HepG2 (cell line): Measurements from ENCODE around the gene PHKG2. TPM values are rescaled to one million over a fixed set of nuclear protein-coding genes. Genes with fewer than 3 reads are reported as not detected.

Experiments
- ATAC-seq: fragments of 200-7000 bp; cut with Tn5 transposase; 3 replicates; pipeline ENCODE4 v1.9.1; 2020; ENCODE audit warnings: mild to moderate bottlenecking, moderate library complexity
- BruUV-seq: library from RNA; stranded (reverse); fragments of 400-500 nt; replicated peaks from 2 replicates; lab custom pipeline; 2021; lab: Mats Ljungman, UMichigan
- CTCF ChIA-PET: fragments of 300-600 bp; formaldehyde crosslinking; extraction: SDS; loops from one replicate; lab custom pipeline; 2021; ENCODE audit warnings: low total read pairs, inconsistent platforms, low intra/inter-chr PET ratio; lab: Yijun Ruan, JAX
- POLR2A ChIA-PET: fragments of 350-600 bp; sonication (Branson Sonifier 250); formaldehyde crosslinking; loops from one replicate; lab custom pipeline; 2020; ENCODE audit warnings: antibody characterized with exemption, inconsistent platforms; lab: Yijun Ruan, JAX
- DNase-seq: peaks from one replicate; pipeline ENCODE4 v3.0.0-alpha.2; 2015; ENCODE audit warnings: low spot score
- FAIRE-seq: peaks from 3 replicates; lab custom pipeline; 2011; peaks lifted over from hg19 to GRCh38; lab: Jason Lieb, UNC
- H2AFZ ChIP-seq: one replicate; pipeline ENCODE4 v1.6.1; 2011; ENCODE audit warnings: low read length, inconsistent platforms
- H3K27ac ChIP-seq: fragments of 300-600 bp; 3 replicates; pipeline ENCODE4 v1.8.0; 2011; ENCODE audit warnings: mixed run types, mild to moderate bottlenecking, mixed read lengths, low read length, inconsistent platforms; ENCODE audit not compliant: insufficient read depth; ENCODE audit errors: extremely low read length
- H3K27me3 ChIP-seq, 2 experiments: fragments of 200-600 bp in 1 of 2; 2 replicates in 1 of 2; 3 replicates in 1 of 2; pipeline versions ENCODE4 v1.6.0 to v1.8.0; 2011; ENCODE audit warnings: low read length in 2 of 2, mild to moderate bottlenecking in 2 of 2, moderate library complexity in 2 of 2, inconsistent platforms in 1 of 2; ENCODE audit not compliant: insufficient read depth in 2 of 2, control insufficient read depth in 1 of 2
- H3K36me3 ChIP-seq, 2 experiments: fragments of 200-600 bp in 1 of 2; replicated peaks in 1 of 2; 2 replicates in 1 of 2; 3 replicates in 1 of 2; pipeline versions ENCODE4 v1.5.1 to v1.8.0; 2011; ENCODE audit warnings: low read length in 2 of 2, inconsistent platforms in 1 of 2; ENCODE audit not compliant: insufficient read depth in 2 of 2, control insufficient read depth in 1 of 2
- H3K4me1 ChIP-seq: 2 replicates; pipeline ENCODE4 v1.5.1; 2012; ENCODE audit warnings: low read length, inconsistent platforms; ENCODE audit not compliant: insufficient read depth
- H3K4me2 ChIP-seq: 2 replicates; pipeline ENCODE4 v1.6.0; 2011; ENCODE audit warnings: low read depth, low read length, inconsistent platforms
- H3K4me3 ChIP-seq, 3 experiments: fragments of 200-600 bp in 1 of 3; sonication (generic), shearing (Covaris generic) in 1 of 3; replicated peaks in 1 of 3; 2 replicates each; pipeline ENCODE4 v1.5.1; 2011 to 2016; ENCODE audit warnings: low read length in 3 of 3, inconsistent platforms in 2 of 3, low read depth in 2 of 3, mild to moderate bottlenecking in 2 of 3, control low read depth in 1 of 3, mixed read lengths in 1 of 3; ENCODE audit not compliant: insufficient read depth in 1 of 3
- H3K79me2 ChIP-seq: one replicate; pipeline ENCODE4 v1.6.1; 2011; ENCODE audit warnings: low read length, inconsistent platforms; ENCODE audit not compliant: insufficient read depth
- H3K9ac ChIP-seq: 2 replicates; pipeline ENCODE4 v1.6.0; 2011; ENCODE audit warnings: mild to moderate bottlenecking, low read depth, low read length, inconsistent platforms; ENCODE audit not compliant: insufficient read depth
- H3K9me3 ChIP-seq: 2 replicates; pipeline ENCODE4 v1.5.1; 2012; ENCODE audit warnings: mild to moderate bottlenecking, low read length
- H4K20me1 ChIP-seq: 2 replicates; pipeline ENCODE4 v1.6.0; 2011; ENCODE audit warnings: inconsistent platforms, mild to moderate bottlenecking, low read length, moderate library complexity; ENCODE audit not compliant: insufficient read depth
- AGO2 ChIP-seq: fragments of 200-400 bp; formaldehyde crosslinking; optimal IDR thresholded peaks from 2 replicates; pipeline ENCODE3; 2017; ENCODE audit warnings: mild to moderate bottlenecking, low read depth, low read length, moderate library complexity
- FOXP1 ChIP-seq, 2 experiments: fragments of 450-650 bp in 1 of 2; IDR thresholded peaks; 2 replicates each; pipeline ENCODE4 v1.6.1; 2017 to 2018; ENCODE audit warnings: antibody characterized with exemption in 1 of 2
- GZF1 ChIP-seq: sonication (generic); formaldehyde crosslinking; IDR thresholded peaks from 2 replicates; pipeline ENCODE4 v1.5.1; 2020; ENCODE audit warnings: mild to moderate bottlenecking, missing genetic modification reagents
- MIXL1 ChIP-seq: IDR thresholded peaks from 2 replicates; pipeline ENCODE4 v1.6.1; 2016
- NFE2L2 ChIP-seq: fragments of 150-350 bp; IDR thresholded peaks from 2 replicates; pipeline ENCODE4 v1.6.1; 2014; ENCODE audit warnings: low read length
- PAX8 ChIP-seq: sonication (generic); formaldehyde crosslinking; IDR thresholded peaks from 2 replicates; pipeline ENCODE4 v1.8.0; 2022; ENCODE audit warnings: mild to moderate bottlenecking, missing genetic modification reagents, borderline replicate concordance
- POLR2A ChIP-seq, 2 experiments: IDR thresholded peaks; 2 replicates each; pipeline ENCODE4 v1.6.1; 2011; ENCODE audit warnings: low read depth in 2 of 2, low read length in 2 of 2, mild to moderate bottlenecking in 1 of 2, moderate library complexity in 1 of 2; ENCODE audit not compliant: insufficient read depth in 1 of 2
- SP140L ChIP-seq: sonication (generic); formaldehyde crosslinking; IDR thresholded peaks from 2 replicates; pipeline ENCODE4 v1.4.0; 2020; ENCODE audit warnings: missing genetic modification reagents, borderline replicate concordance
- ZBTB7A ChIP-seq: sonication (generic); formaldehyde crosslinking; IDR thresholded peaks from 2 replicates; pipeline ENCODE4 v1.8.0; 2022; ENCODE audit warnings: mild to moderate bottlenecking, missing genetic modification reagents
- ZC3H13 ChIP-seq: sonication (generic); formaldehyde crosslinking; IDR thresholded peaks from 2 replicates; pipeline ENCODE4 v1.8.1; 2023; ENCODE audit warnings: mild to moderate bottlenecking, missing genetic modification reagents, moderate library complexity
- ZNF510 ChIP-seq: sonication (generic); formaldehyde crosslinking; IDR thresholded peaks from 2 replicates; pipeline ENCODE4 v1.4.0; 2020; ENCODE audit warnings: low read depth, mild to moderate bottlenecking, missing genetic modification reagents
- ZNF614 ChIP-seq: IDR thresholded peaks from 2 replicates; pipeline ENCODE4 v1.6.1; 2018; ENCODE audit warnings: missing biosample characterization, missing genetic modification reagents, inconsistent platforms, borderline replicate concordance
- ZNF768 ChIP-seq: sonication (generic); formaldehyde crosslinking; IDR thresholded peaks from 2 replicates; pipeline ENCODE4 v1.4.0; 2020; ENCODE audit warnings: missing genetic modification reagents
- WGBS: methylation state at CpG from one replicate; pipeline ENCODE4 v1.1.6; 2017; ENCODE audit warnings: low lambda C conversion rate; 5-methylcytosine and 5-hydroxymethylcytosine counted together
- in situ Hi-C: cut with HindIII; loops from 2 replicates; pipeline ENCODE4 v1.10.0; 2017; ENCODE audit warnings: low pct_unique_long_range_greater_than_20kb; ENCODE audit not compliant: extremely low pct_ligation_motif_present
- intact Hi-C: fragments of 100-400 bp; cut with micrococcal nuclease; formaldehyde crosslinking; loops from one replicate; pipeline ENCODE4 v1.10.0; 2022; ENCODE audit not compliant: unreplicated experiment
- polyA plus RNA-seq, 8 experiments: library from polyadenylated mRNA; depleted of rRNA in 3 of 8; stranded (reverse) in 7 of 8; unstranded in 1 of 8; fragments of >200 nt; fragmentation: Illumina TruSeq in 4 of 8; extraction: Trizol in 4 of 8; gene quantifications; 2 replicates each; pipeline versions ENCODE4 v1.2.1 to v1.2.3, GENCODE V29; 2011 to 2016; ENCODE audit warnings: low read depth in 4 of 8, missing spikeins in 1 of 8, mixed read lengths in 1 of 8; ENCODE audit not compliant: insufficient read depth in 1 of 8
- total RNA-seq, 5 experiments: library from RNA; depleted of rRNA; stranded (reverse); fragments of >200 nt; fragmentation: Illumina TruSeq; extraction: Trizol; gene quantifications; 2 replicates each; pipeline ENCODE4 v1.2.3, GENCODE V29; 2016; ENCODE audit warnings: low read depth in 1 of 5
- TF ChIP-seq, protein P1 (sequence below): sonication (generic); formaldehyde crosslinking; IDR thresholded peaks from 2 replicates; pipeline ENCODE4 v1.4.0; 2020; ENCODE audit warnings: missing genetic modification reagents, mild to moderate bottlenecking, borderline replicate concordance

The PHKG2 gene
- total and polyA plus RNA-seq, 2 of the 13 experiments (the other 11 are each of a cell fraction or from before 2014, with no cell fraction given): 37.4 to 42.1 TPM

GRCh38 chr16:30755955-30756780, 7.9 kb downstream of the PHKG2 start:
- Histone ChIP-seq H3K4me1 (peaks cover 10% of the 10 kb centered on the region), H3K27ac (no peak overlapping the region), H3K27me3 (no peaks in the 10 kb centered on the region), H3K36me3 (peaks cover 15 to 45% of the 10 kb centered on the region in 2 experiments), H2AFZ (no peak overlapping the region), H3K9me3 (no peaks in the 10 kb centered on the region), H4K20me1 (no peaks in the 10 kb centered on the region), H3K4me3 (no peak overlapping the region), H3K4me2 (no peak overlapping the region), H3K9ac (no peak overlapping the region), H3K79me2 (no peaks in the 10 kb centered on the region)
- no TSS peak for BruUV-seq
- intact Hi-C loops: no loop called here
- 97% methylated on average over 19 of the region's 20 CpGs for WGBS
- DNase-seq (no peak), ATAC-seq (no peak), FAIRE-seq (no peak)
- TF ChIP-seq AGO2 (peak; percentile 47), ZNF768 (CRISPR knock-in tag) (peak; percentile 16; the same call in 1 of the 2 replicates), ZNF614 (CRISPR knock-in tag) (no peak), MIXL1 (CRISPR knock-in tag) (no peak), ZBTB7A (CRISPR knock-in tag) (no peak), NFE2L2 (no peak), FOXP1 (IDR thresholded peaks at IDR 0.05) (no peak), FOXP1 (CRISPR knock-in tag; IDR thresholded peaks at IDR 0.05) (no peak), GZF1 (CRISPR knock-in tag) (no peak), POLR2A (IDR thresholded peaks at IDR 0.05; ENCODE audit: insufficient read depth in 1 of 2, low read depth in 2 of 2, low read length in 2 of 2) (0 out of 4 replicates have a peak, but pooled peaks of 1 of the 2 experiments have one; percentile 24), ZNF510 (CRISPR knock-in tag) (no peak), SP140L (no peak), ZC3H13 (CRISPR knock-in tag) (no peak), PAX8 (no peak)
- TF ChIP-seq, protein P1, sequence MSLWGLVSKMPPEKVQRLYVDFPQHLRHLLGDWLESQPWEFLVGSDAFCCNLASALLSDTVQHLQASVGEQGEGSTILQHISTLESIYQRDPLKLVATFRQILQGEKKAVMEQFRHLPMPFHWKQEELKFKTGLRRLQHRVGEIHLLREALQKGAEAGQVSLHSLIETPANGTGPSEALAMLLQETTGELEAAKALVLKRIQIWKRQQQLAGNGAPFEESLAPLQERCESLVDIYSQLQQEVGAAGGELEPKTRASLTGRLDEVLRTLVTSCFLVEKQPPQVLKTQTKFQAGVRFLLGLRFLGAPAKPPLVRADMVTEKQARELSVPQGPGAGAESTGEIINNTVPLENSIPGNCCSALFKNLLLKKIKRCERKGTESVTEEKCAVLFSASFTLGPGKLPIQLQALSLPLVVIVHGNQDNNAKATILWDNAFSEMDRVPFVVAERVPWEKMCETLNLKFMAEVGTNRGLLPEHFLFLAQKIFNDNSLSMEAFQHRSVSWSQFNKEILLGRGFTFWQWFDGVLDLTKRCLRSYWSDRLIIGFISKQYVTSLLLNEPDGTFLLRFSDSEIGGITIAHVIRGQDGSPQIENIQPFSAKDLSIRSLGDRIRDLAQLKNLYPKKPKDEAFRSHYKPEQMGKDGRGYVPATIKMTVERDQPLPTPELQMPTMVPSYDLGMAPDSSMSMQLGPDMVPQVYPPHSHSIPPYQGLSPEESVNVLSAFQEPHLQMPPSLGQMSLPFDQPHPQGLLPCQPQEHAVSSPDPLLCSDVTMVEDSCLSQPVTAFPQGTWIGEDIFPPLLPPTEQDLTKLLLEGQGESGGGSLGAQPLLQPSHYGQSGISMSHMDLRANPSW: no peak
- in situ Hi-C loops: no loop called here
- POLR2A ChIA-PET: interaction anchor here (3.4 kb wide), 1 partner anchor 8 kb away, joined by 15 read pairs; the partner anchor contains the start of gene PHKG2
- CTCF ChIA-PET: no interaction called here
